ENCODE data around the gene ERBB4. TPM values are rescaled to one million over a fixed set of nuclear protein-coding genes. Genes with fewer than 3 reads are reported as not detected.

ERBB4 gene
- total and polyA plus RNA-seq, 2 of the 8 experiments (the other 6 are each of a cell fraction or from before 2014, with no cell fraction given), result 0.34 to 1.3 TPM

DNA sequence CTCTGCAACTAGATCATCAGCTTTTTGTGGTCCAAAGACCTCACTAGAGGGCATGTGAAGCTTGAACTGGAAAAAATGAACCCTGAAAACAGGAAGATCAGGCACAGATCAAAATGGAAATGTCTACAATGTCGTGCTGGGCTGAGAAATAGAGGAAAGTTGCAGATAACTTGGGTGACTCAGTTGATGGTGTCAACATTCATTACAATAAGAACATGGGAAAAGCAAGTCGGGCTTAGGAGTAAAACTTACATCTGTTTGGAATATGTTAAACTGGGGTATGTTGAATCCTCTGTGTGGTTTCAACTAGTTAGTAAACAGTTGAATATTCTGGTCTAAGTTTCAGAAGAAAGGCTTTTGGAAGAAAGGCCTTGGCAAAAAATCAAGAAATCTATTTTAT is 940.4 kb downstream of the ERBB4 start:
- Histone ChIP-seq H3K23ac (ENCODE audit: insufficient read length) (no peak overlapping the region), H2BK20ac (ENCODE audit: low read length) (no peak overlapping the region), H2AFZ (ENCODE audit: low read length) (no peak overlapping the region; the same call in 1 of the 2 replicates), H4K91ac (replicated peaks; ENCODE audit: insufficient read length, low read length) (no peak overlapping the region), H3K23me2 (ENCODE audit: low read depth, low read length) (no peaks in the 10 kb centered on the region; the same call in 1 of the 2 replicates), H2AK5ac (ENCODE audit: low read depth, low read length) (no peak overlapping the region), H3K4ac (replicated peaks; ENCODE audit: insufficient read length, low read depth, low read length) (no peak overlapping the region), H2BK12ac (ENCODE audit: low read depth, low read length) (no peak overlapping the region), H2BK15ac (ENCODE audit: low read length) (no peak overlapping the region), H3K9ac (replicated peaks in 1 of 4; ENCODE audit: extremely low read depth in 1 of 4, low read depth in 3 of 4, low read length in 3 of 4) (no peak overlapping the region), H4K5ac (ENCODE audit: insufficient read length, low read depth, low read length) (no peak overlapping the region), H3K27me3 (replicated peaks in 1 of 4; ENCODE audit: control insufficient read depth in 3 of 4, extremely low read depth in 1 of 4, insufficient read depth in 3 of 4, low read length in 3 of 4) (no peaks in the 10 kb centered on the region), H2BK120ac (replicated peaks; ENCODE audit: low read depth, low read length) (no peak overlapping the region), H3K27ac (ENCODE audit: low read depth, low read length) (no peak overlapping the region), H2BK5ac (ENCODE audit: low read depth, low read length) (no peak overlapping the region), H3K4me2 (ENCODE audit: insufficient read depth in 1 of 2, low read depth in 2 of 2, low read length in 2 of 2) (no peak overlapping the region), H4K20me1 (replicated peaks in 1 of 2; ENCODE audit: control insufficient read depth in 1 of 2, insufficient read depth in 2 of 2, low read length in 2 of 2) (no peaks in the 10 kb centered on the region), H3K79me1 (ENCODE audit: low read depth, low read length) (no peaks in the 10 kb centered on the region), H3K9me3 (ENCODE audit: insufficient read depth in 2 of 2, low read depth in 1 of 2, low read length in 1 of 2) (no peaks in the 10 kb centered on the region), H3K36me3 (ENCODE audit: control insufficient read depth in 2 of 4, insufficient read depth in 4 of 4, low read length in 3 of 4) (no peaks in the 10 kb centered on the region), H4K8ac (ENCODE audit: extremely low read depth, insufficient read depth, low read length) (no peak overlapping the region), H3K56ac (replicated peaks; ENCODE audit: insufficient read length, low read depth, low read length) (no peak overlapping the region), H3K79me2 (ENCODE audit: control insufficient read depth in 1 of 2, insufficient read depth in 2 of 2, low read length in 2 of 2) (no peaks in the 10 kb centered on the region), H3K4me3 (ENCODE audit: extremely low read depth in 1 of 4, insufficient read depth in 2 of 4, low read depth in 3 of 4, low read length in 4 of 4) (no peak overlapping the region), H3K14ac (ENCODE audit: insufficient read length) (no peak overlapping the region), H3K18ac (ENCODE audit: extremely low read depth, low read length) (no peak overlapping the region), H3K4me1 (replicated peaks in 1 of 4; ENCODE audit: control insufficient read depth in 3 of 4, insufficient read depth in 4 of 4, low read length in 3 of 4) (no peaks in the 10 kb centered on the region)
- DNase-seq (ENCODE audit: low read depth in 1 of 2, low spot score in 2 of 2) (no peak), FAIRE-seq (no peak)
- CTCF ChIA-PET (ENCODE audit: partially characterized antibody), result no interaction called here
- POLR2A ChIA-PET (ENCODE audit: partially characterized antibody), result no interaction called here
- 88% methylated on average over 2 of the region's 2 CpGs; no CpG with 5 or more reads in 1 of the 2 experiments for WGBS, 2 experiments (ENCODE audit: extremely low coverage in 1 of 2, insufficient coverage in 1 of 2, insufficient read length in 1 of 2, insufficient replicate concordance in 2 of 2, low coverage in 1 of 2, low lambda C conversion rate in 2 of 2, missing lambda C conversion rate in 1 of 2)
- TF ChIP-seq CHD2 (IDR thresholded peaks at IDR 0.05; ENCODE audit: low read length), result no peak
- TF ChIP-seq RNF2 (IDR thresholded peaks at IDR 0.05; ENCODE audit: borderline replicate concordance, low read depth, low read length, missing control alignments, poor library complexity, severe bottlenecking), result no peak
- no peak for TF ChIP-seq TCF12 (IDR thresholded peaks at IDR 0.05; ENCODE audit: low read depth, low read length)
- TF ChIP-seq NANOG (IDR thresholded peaks at IDR 0.05; ENCODE audit: insufficient read depth, low read depth, low read length, poor library complexity, severe bottlenecking), result no peak
- TF ChIP-seq BRCA1 (IDR thresholded peaks at IDR 0.05; ENCODE audit: low read depth, low read length), result no peak
- TF ChIP-seq RAD21 (IDR thresholded peaks at IDR 0.05 in 1 of 2, conservative IDR thresholded peaks at IDR 0.05 in 1 of 2; ENCODE audit: low read depth in 2 of 2, low read length in 2 of 2), result no peak
- TF ChIP-seq HDAC6 (IDR thresholded peaks at IDR 0.05; ENCODE audit: low read depth, low read length), result no peak
- TF ChIP-seq KDM5A (IDR thresholded peaks at IDR 0.05; ENCODE audit: low read length), result no peak
- no peak for TF ChIP-seq GABPA (IDR thresholded peaks at IDR 0.05; ENCODE audit: borderline replicate concordance, insufficient read depth, low read length)
- TF ChIP-seq SP1 (IDR thresholded peaks at IDR 0.05; ENCODE audit: low read depth, low read length), result no peak
- TF ChIP-seq SIN3A (conservative IDR thresholded peaks at IDR 0.05 in 1 of 2, IDR thresholded peaks at IDR 0.05 in 1 of 2; ENCODE audit: low read depth in 1 of 2, low read length in 2 of 2), result no peak
- no peak for TF ChIP-seq SP2 (IDR thresholded peaks at IDR 0.05; ENCODE audit: low read length)
